HepG2 (cell line): ENCODE results near the gene SIRT7. TPM values are rescaled to one million over a fixed set of nuclear protein-coding genes. Genes with fewer than 3 reads are reported as not detected.
A peak's percentile ranks its signal among the peaks of the same experiment; 100 is the strongest.

Experiments used
- EEA1 ChIP-seq: sonication (generic); formaldehyde crosslinking; IDR thresholded peaks from 2 replicates; pipeline ENCODE4 v1.5.1; 2020; ENCODE audit warnings: mild to moderate bottlenecking, missing genetic modification reagents, borderline replicate concordance
- ERF ChIP-seq: IDR thresholded peaks from 2 replicates; pipeline ENCODE4 v1.6.1; 2018; ENCODE audit warnings: missing biosample characterization, missing genetic modification reagents
- FIP1L1 ChIP-seq: fragments of 200-400 bp; formaldehyde crosslinking; IDR thresholded peaks from 2 replicates; pipeline ENCODE4 v1.6.1; 2018; ENCODE audit warnings: low read depth, mild to moderate bottlenecking, low read length, moderate library complexity, borderline replicate concordance; ENCODE audit not compliant: insufficient read depth
- HMG20A ChIP-seq: IDR thresholded peaks from 2 replicates; pipeline ENCODE4 v1.6.1; 2016; ENCODE audit warnings: borderline replicate concordance
- KDM5B ChIP-seq: sonication (generic); formaldehyde crosslinking; IDR thresholded peaks from 2 replicates; pipeline ENCODE4 v1.4.0; 2020; ENCODE audit warnings: missing genetic modification reagents, mild to moderate bottlenecking, borderline replicate concordance
- KLF16 ChIP-seq, 2 experiments: sonication (generic) in 1 of 2; formaldehyde crosslinking in 1 of 2; IDR thresholded peaks; 2 replicates each; pipeline versions ENCODE4 v1.6.1 to v1.8.0; 2016 to 2023; ENCODE audit warnings: missing genetic modification reagents in 2 of 2, missing compliant biosample characterization in 1 of 2
- NFYB ChIP-seq: sonication (generic); formaldehyde crosslinking; IDR thresholded peaks from 2 replicates; pipeline ENCODE4 v1.4.0; 2020; ENCODE audit warnings: missing genetic modification reagents
- PAXIP1 ChIP-seq: sonication (generic); formaldehyde crosslinking; conservative IDR thresholded peaks from 2 replicates; pipeline ENCODE4 v1.4.0; 2020; ENCODE audit warnings: mild to moderate bottlenecking, missing genetic modification reagents, moderate library complexity
- ZBTB14 ChIP-seq: sonication (generic); formaldehyde crosslinking; IDR thresholded peaks from 2 replicates; pipeline ENCODE4 v1.4.0; 2020; ENCODE audit warnings: missing genetic modification reagents
- ZNF10 ChIP-seq: sonication (generic); formaldehyde crosslinking; IDR thresholded peaks from 2 replicates; pipeline ENCODE4 v1.4.0; 2020; ENCODE audit warnings: mild to moderate bottlenecking, low read depth, missing genetic modification reagents, borderline replicate concordance
- ZNF180 ChIP-seq: sonication (generic); formaldehyde crosslinking; IDR thresholded peaks from 2 replicates; pipeline ENCODE4 v1.4.0; 2020; ENCODE audit warnings: low read depth, missing genetic modification reagents, borderline replicate concordance
- ZNF24 ChIP-seq: fragments of 450-650 bp; IDR thresholded peaks from 2 replicates; pipeline ENCODE4 v1.6.1; 2017; ENCODE audit warnings: antibody characterized with exemption, mild to moderate bottlenecking
- ZNF280B ChIP-seq: sonication (generic); formaldehyde crosslinking; IDR thresholded peaks from 2 replicates; pipeline ENCODE4 v1.5.0; 2020; ENCODE audit warnings: missing genetic modification reagents, mild to moderate bottlenecking, borderline replicate concordance
- ZNF281 ChIP-seq: sonication (generic); formaldehyde crosslinking; IDR thresholded peaks from 2 replicates; pipeline ENCODE4 v1.4.0; 2020; ENCODE audit warnings: missing genetic modification reagents, borderline replicate concordance
- ZNF512 ChIP-seq: sonication (generic); formaldehyde crosslinking; IDR thresholded peaks from 2 replicates; pipeline ENCODE4 v1.4.0; 2020; ENCODE audit warnings: mild to moderate bottlenecking, missing genetic modification reagents
- ZNF761 ChIP-seq: sonication (generic); formaldehyde crosslinking; conservative IDR thresholded peaks from 2 replicates; pipeline ENCODE4 v1.4.0; 2020; ENCODE audit warnings: mild to moderate bottlenecking, missing genetic modification reagents
- polyA plus RNA-seq, 8 experiments: library from polyadenylated mRNA; depleted of rRNA in 3 of 8; stranded (reverse) in 7 of 8; unstranded in 1 of 8; fragments of >200 nt; fragmentation: Illumina TruSeq in 4 of 8; extraction: Trizol in 4 of 8; gene quantifications; 2 replicates each; pipeline versions ENCODE4 v1.2.1 to v1.2.3, GENCODE V29; 2011 to 2016; ENCODE audit warnings: low read depth in 4 of 8, missing spikeins in 1 of 8, mixed read lengths in 1 of 8; ENCODE audit not compliant: insufficient read depth in 1 of 8
- total RNA-seq, 5 experiments: library from RNA; depleted of rRNA; stranded (reverse); fragments of >200 nt; fragmentation: Illumina TruSeq; extraction: Trizol; gene quantifications; 2 replicates each; pipeline ENCODE4 v1.2.3, GENCODE V29; 2016; ENCODE audit warnings: low read depth in 1 of 5

The SIRT7 gene
- total and polyA plus RNA-seq, 2 of the 13 experiments (the other 11 are each of a cell fraction or from before 2014, with no cell fraction given), result 8.3 to 24.8 TPM

- peak; percentile 57; the same call in 1 of the 2 replicates for TF ChIP-seq ZBTB14 (CRISPR knock-in tag)
- TF ChIP-seq NFYB, result no peak; the same call in 1 of the 2 replicates
- peak; percentile 95 for TF ChIP-seq PAXIP1 (CRISPR knock-in tag)
- TF ChIP-seq ZNF761 (CRISPR knock-in tag), result 0 out of 2 replicates have a peak, but pooled peaks have one; percentile 30
- TF ChIP-seq EEA1 (CRISPR knock-in tag), result no peak; the same call in 1 of the 2 replicates
- no peak for TF ChIP-seq ZNF24
- TF ChIP-seq ZNF180 (CRISPR knock-in tag), result 0 out of 2 replicates have a peak, but pooled peaks have one; percentile 41
- peak; percentile 81 for TF ChIP-seq ERF (CRISPR knock-in tag)
- TF ChIP-seq KDM5B (CRISPR knock-in tag), result peak; percentile 57
- TF ChIP-seq HMG20A, result peak; percentile 59; the same call in 1 of the 2 replicates
- TF ChIP-seq ZNF512, result no peak
- peak; percentile 69; the same call in 1 of the 2 replicates for TF ChIP-seq ZNF281 (CRISPR knock-in tag)
- no peak for TF ChIP-seq ZNF10 (CRISPR knock-in tag)
- no peak for TF ChIP-seq FIP1L1
- peak in 1 of 2 experiments; percentile 86; a peak in 1 of 4 replicates for TF ChIP-seq KLF16 (CRISPR knock-in tag; IDR thresholded peaks at IDR 0.05)
- peak; percentile 88 for TF ChIP-seq ZNF280B (CRISPR knock-in tag)
Measured at GRCh38 chr17:81909966-81910839, 7.8 kb downstream of the SIRT7 start (continued).
